T-helper 2 cell treated with Interferon-gamma antibody and Interleukin-4, amounts not matched to agents 5 μg/mL and 100 μg/mL, for 36 hours (primary cell): Measurements from ENCODE around the gene NOA1.

ENCODE experiments used
- DNase-seq: peaks from one replicate; pipeline ENCODE4 v3.0.0; 2021; ENCODE audit warnings: low spot score
- H3K27ac Mint-ChIP-seq: one replicate; pipeline ENCODE4 v1.8.0; 2021; ENCODE audit warnings: mild to moderate bottlenecking, mixed read lengths
- H3K27me3 Mint-ChIP-seq: one replicate; pipeline ENCODE4 v1.8.0; 2021; ENCODE audit warnings: low read depth, mixed read lengths
- H3K36me3 Mint-ChIP-seq: one replicate; pipeline ENCODE4 v1.8.0; 2021; ENCODE audit warnings: low read depth, mixed read lengths
- H3K4me1 Mint-ChIP-seq: one replicate; pipeline ENCODE4 v1.8.0; 2021; ENCODE audit warnings: low read depth, mixed read lengths
- H3K4me3 Mint-ChIP-seq: one replicate; pipeline ENCODE4 v1.8.0; 2022; ENCODE audit warnings: mild to moderate bottlenecking, moderate library complexity, mixed read lengths
- H3K9me3 Mint-ChIP-seq: one replicate; pipeline ENCODE4 v1.8.0; 2021; ENCODE audit warnings: mixed read lengths

The NOA1 gene

GRCh38 chr4:56977321-56978012 is at the start of gene NOA1:
TSS of gene NOA1 (minus strand) at chr4:56977606. CDS start at chr4:56977585, 21 bp downstream.
- Mint-ChIP-seq H3K27me3 (no peaks in the 10 kb centered on the region), H3K4me1 (peaks cover 28% of the 10 kb centered on the region), H3K4me3 (peak within 1 kb of the TSS; percentile 96), H3K27ac (peak within 1 kb of the TSS; percentile 98), H3K36me3 (peaks cover 61% of the 10 kb centered on the region), H3K9me3 (peaks cover 14% of the 10 kb centered on the region)
- DNase-seq, result peak; percentile 99

GRCh38 chr4:57023104-57023503 is 45.7 kb upstream of the NOA1 start:
- Mint-ChIP-seq H3K4me1 (peaks cover 4% of the 10 kb centered on the region), H3K4me3 (no peak overlapping the region), H3K27me3 (no peaks in the 10 kb centered on the region), H3K9me3 (no peaks in the 10 kb centered on the region), H3K36me3 (peaks cover 72% of the 10 kb centered on the region), H3K27ac (no peak overlapping the region)
- DNase-seq, result no peak

- H3K9me3 Mint-ChIP-seq, result no peaks in the 10 kb centered on the region
- no peaks in the 10 kb centered on the region for H3K27me3 Mint-ChIP-seq
- no peak overlapping the region for H3K27ac Mint-ChIP-seq
- H3K4me1 Mint-ChIP-seq, result peaks cover 2% of the 10 kb centered on the region
- H3K36me3 Mint-ChIP-seq, result peaks cover 69% of the 10 kb centered on the region
- no peak overlapping the region for H3K4me3 Mint-ChIP-seq
- DNase-seq, result no peak
Observed at GRCh38 chr4:57020467-57021101, 43.2 kb upstream of the NOA1 start.

GRCh38 chr4:57018980-57019379 is 41.6 kb upstream of the NOA1 start:
- H3K27me3 Mint-ChIP-seq, result no peaks in the 10 kb centered on the region
- no peak overlapping the region for H3K4me3 Mint-ChIP-seq
- H3K4me1 Mint-ChIP-seq, result peaks cover 2% of the 10 kb centered on the region
- H3K27ac Mint-ChIP-seq, result no peak overlapping the region
- H3K36me3 Mint-ChIP-seq, result peaks cover 61% of the 10 kb centered on the region
- no peaks in the 10 kb centered on the region for H3K9me3 Mint-ChIP-seq
- no peak for DNase-seq

GRCh38 chr4:57013543-57014120 is 36.2 kb upstream of the NOA1 start:
- peaks cover 51% of the 10 kb centered on the region for H3K36me3 Mint-ChIP-seq
- no peak for DNase-seq
- H3K9me3 Mint-ChIP-seq, result no peaks in the 10 kb centered on the region
- H3K4me1 Mint-ChIP-seq, result peaks cover 2% of the 10 kb centered on the region
- H3K4me3 Mint-ChIP-seq, result no peak overlapping the region
- no peaks in the 10 kb centered on the region for H3K27me3 Mint-ChIP-seq
- H3K27ac Mint-ChIP-seq, result no peak overlapping the region

- peaks cover 52% of the 10 kb centered on the region for H3K36me3 Mint-ChIP-seq
- H3K4me1 Mint-ChIP-seq, result peaks cover 6% of the 10 kb centered on the region
Observed at GRCh38 chr4:56999751-57000150, 22.3 kb upstream of the NOA1 start.

GRCh38 chr4:56995525-56995924 is 18.1 kb upstream of the NOA1 start:
- no peak overlapping the region for H3K27ac Mint-ChIP-seq
- peaks cover 20% of the 10 kb centered on the region for H3K4me1 Mint-ChIP-seq
- no peak for DNase-seq

More at GRCh38 chr4:56999751-57000150, 22.3 kb upstream of the NOA1 start:
- Mint-ChIP-seq H3K27me3 (no peaks in the 10 kb centered on the region), H3K27ac (no peak overlapping the region), H3K4me3 (no peak overlapping the region), H3K9me3 (no peaks in the 10 kb centered on the region)
- no peak for DNase-seq

GRCh38 chr4:56990109-56990905 is 12.9 kb upstream of the NOA1 start:
- peaks cover 26% of the 10 kb centered on the region for H3K4me1 Mint-ChIP-seq
- no peak overlapping the region for H3K27ac Mint-ChIP-seq
- no peak for DNase-seq
- H3K4me3 Mint-ChIP-seq, result no peak overlapping the region
- no peaks in the 10 kb centered on the region for H3K9me3 Mint-ChIP-seq
- H3K27me3 Mint-ChIP-seq, result no peaks in the 10 kb centered on the region
- peaks cover 64% of the 10 kb centered on the region for H3K36me3 Mint-ChIP-seq

More at GRCh38 chr4:56995525-56995924, 18.1 kb upstream of the NOA1 start:
- H3K27me3 Mint-ChIP-seq, result no peaks in the 10 kb centered on the region
- no peak overlapping the region for H3K4me3 Mint-ChIP-seq
- peaks cover 60% of the 10 kb centered on the region for H3K36me3 Mint-ChIP-seq
- no peaks in the 10 kb centered on the region for H3K9me3 Mint-ChIP-seq

GRCh38 chr4:56986952-56987351 is 9.5 kb upstream of the NOA1 start:
- no peaks in the 10 kb centered on the region for H3K27me3 Mint-ChIP-seq
- no peaks in the 10 kb centered on the region for H3K9me3 Mint-ChIP-seq
- peaks cover 63% of the 10 kb centered on the region for H3K36me3 Mint-ChIP-seq
- no peak overlapping the region for H3K27ac Mint-ChIP-seq
- peaks cover 37% of the 10 kb centered on the region for H3K4me1 Mint-ChIP-seq
- H3K4me3 Mint-ChIP-seq, result no peak overlapping the region
- DNase-seq, result no peak

GRCh38 chr4:56986192-56986591 is 8.8 kb upstream of the NOA1 start:
- peaks cover 63% of the 10 kb centered on the region for H3K36me3 Mint-ChIP-seq
- no peak overlapping the region for H3K4me3 Mint-ChIP-seq
- H3K4me1 Mint-ChIP-seq, result peaks cover 38% of the 10 kb centered on the region

GRCh38 chr4:56981795-56982201 is 4.4 kb upstream of the NOA1 start:
- Mint-ChIP-seq H3K27me3 (no peaks in the 10 kb centered on the region), H3K4me1 (peaks cover 30% of the 10 kb centered on the region), H3K4me3 (peak overlapping the region; percentile 96), H3K27ac (peak overlapping the region; percentile 67), H3K36me3 (peaks cover 51% of the 10 kb centered on the region), H3K9me3 (no peaks in the 10 kb centered on the region)
- DNase-seq, result no peak

More at GRCh38 chr4:56986192-56986591, 8.8 kb upstream of the NOA1 start:
- Mint-ChIP-seq H3K27me3 (no peaks in the 10 kb centered on the region), H3K9me3 (no peaks in the 10 kb centered on the region), H3K27ac (no peak overlapping the region)
- DNase-seq, result no peak

- Mint-ChIP-seq H3K4me3 (peak overlapping the region; percentile 96), H3K27me3 (no peaks in the 10 kb centered on the region), H3K9me3 (no peaks in the 10 kb centered on the region), H3K36me3 (peaks cover 52% of the 10 kb centered on the region), H3K4me1 (peaks cover 33% of the 10 kb centered on the region), H3K27ac (peak overlapping the region; percentile 98)
- DNase-seq, result peak; percentile 65
Observed at GRCh38 chr4:56979421-56980072, 2.1 kb upstream of the NOA1 start.

- Mint-ChIP-seq H3K9me3 (peaks cover 4% of the 10 kb centered on the region), H3K27me3 (no peaks in the 10 kb centered on the region), H3K4me3 (peak within 1 kb of the TSS; percentile 96), H3K4me1 (peaks cover 32% of the 10 kb centered on the region), H3K36me3 (peaks cover 52% of the 10 kb centered on the region), H3K27ac (peak within 1 kb of the TSS; percentile 98)
- peak; percentile 94 for DNase-seq
Observed at GRCh38 chr4:56978750-56979303, 1.4 kb upstream of the NOA1 start, which contains the start of gene POLR2B. TSS of gene POLR2B (plus strand) at chr4:56978896. CDS start at chr4:56978986, 90 bp downstream.
